LoVo (cell line): ENCODE measurements around the gene FBXL17.

ENCODE experiments used
- DNase-seq: peaks from one replicate; pipeline ENCODE4 v3.0.0-alpha.2; 2016; ENCODE audit warnings: low spot score

The FBXL17 gene

DNA sequence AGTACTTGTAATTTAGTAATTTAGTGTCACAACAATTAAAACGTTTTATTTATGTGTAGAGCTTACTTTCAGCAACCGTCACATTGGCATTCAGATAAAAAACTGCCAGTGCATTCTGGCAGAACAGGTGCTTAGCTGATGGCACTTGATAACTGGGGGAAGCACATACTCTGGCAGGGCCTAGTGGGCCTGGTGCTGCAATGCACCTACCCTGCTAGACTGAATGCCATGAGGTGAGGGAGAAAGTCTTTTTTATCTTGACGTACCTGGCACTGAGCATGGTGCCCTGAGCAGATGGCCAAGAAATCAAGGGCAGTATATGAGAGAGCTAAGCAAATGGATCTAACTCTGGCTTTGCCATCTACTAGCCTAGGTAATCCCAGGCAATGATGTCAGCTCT, 430.6 kb downstream of the FBXL17 start:
- DNase-seq = no peak

DNA sequence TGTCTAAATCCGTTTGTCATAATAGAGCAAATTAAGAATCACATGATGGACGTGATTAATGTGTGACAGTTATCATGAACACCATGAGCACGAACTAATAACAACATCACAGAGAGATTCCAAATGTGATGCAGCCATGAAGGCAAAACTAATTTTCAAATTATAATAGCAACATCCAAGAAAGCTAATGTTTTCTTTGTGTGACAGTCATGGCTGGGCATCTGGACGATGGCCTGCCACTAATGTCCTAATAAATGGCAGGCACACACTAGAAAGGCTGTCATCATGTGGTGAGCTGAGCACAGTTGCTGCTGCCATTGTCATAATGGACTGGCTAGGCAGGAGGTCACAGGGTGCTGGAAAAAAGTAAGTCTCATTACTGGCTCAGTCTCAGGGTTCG, 431.1 kb downstream of the FBXL17 start:
- no peak for DNase-seq

DNA sequence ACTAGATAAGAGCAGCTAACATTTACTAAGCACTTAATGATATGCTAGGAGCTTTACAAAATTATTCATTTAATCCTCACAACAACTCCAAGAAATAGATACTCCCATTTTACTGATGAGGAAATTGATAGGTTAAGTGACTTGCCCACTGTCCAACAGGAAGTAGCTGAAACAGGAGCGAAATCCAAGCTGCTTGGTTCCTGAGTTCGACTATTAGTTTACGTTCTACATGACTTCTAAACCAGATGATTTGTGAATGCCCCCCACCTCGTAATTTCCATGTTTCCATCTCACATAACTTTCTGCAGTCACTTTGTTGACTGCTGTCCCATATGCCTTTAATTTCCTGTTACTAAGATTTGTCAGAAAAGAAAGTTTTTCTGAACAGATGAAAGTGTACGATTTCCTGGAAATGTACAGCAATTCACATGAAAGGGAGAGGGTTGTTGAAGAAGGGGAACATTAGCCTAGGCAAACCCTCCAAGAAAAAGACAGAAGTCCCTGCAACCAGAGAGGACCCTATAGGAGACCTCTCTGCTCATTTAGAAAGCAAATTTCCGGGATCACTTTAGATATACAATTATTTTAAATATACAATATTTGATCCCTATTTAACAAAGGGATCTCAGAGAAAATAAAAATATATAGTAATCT, 432.1 kb downstream of the FBXL17 start:
- DNase-seq = no peak

DNA sequence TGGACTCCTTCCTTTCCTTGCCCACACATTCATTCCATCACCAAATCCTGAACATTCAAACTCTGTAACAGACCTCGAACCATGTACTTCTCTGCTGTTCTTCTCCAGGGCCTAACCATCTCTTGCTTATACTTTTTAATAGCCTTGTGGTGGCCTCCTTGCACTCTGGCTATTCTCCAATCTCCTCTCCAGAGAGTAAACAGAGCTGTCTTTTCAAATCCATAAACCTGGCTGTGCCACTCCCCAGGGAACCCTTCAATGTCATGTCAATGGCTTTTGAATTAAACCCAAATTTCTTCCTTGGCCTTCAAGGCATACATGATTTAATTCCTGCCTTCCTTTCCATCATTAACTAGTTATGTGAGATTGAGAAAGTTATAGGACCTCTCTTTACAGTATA, 433.5 kb downstream of the FBXL17 start:
- DNase-seq = no peak

DNA sequence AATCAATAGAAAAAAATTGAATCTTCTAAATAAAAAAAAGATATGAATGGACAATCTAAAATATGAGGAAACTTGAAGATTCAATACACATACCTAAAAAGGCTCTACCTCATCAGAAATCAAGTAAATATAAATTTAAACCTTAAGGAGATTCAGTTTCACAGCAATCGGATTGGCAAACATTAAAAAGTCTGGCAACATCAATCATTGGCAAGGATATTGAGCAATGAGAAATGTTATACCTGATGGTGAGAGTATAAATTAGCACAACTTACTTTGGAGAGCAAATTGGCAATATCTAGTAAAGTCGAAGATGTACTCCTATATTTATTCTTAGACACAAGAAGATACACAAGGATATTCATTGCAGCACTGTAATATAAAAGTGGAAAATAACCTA, 436.8 kb downstream of the FBXL17 start:
- no peak for DNase-seq

DNA sequence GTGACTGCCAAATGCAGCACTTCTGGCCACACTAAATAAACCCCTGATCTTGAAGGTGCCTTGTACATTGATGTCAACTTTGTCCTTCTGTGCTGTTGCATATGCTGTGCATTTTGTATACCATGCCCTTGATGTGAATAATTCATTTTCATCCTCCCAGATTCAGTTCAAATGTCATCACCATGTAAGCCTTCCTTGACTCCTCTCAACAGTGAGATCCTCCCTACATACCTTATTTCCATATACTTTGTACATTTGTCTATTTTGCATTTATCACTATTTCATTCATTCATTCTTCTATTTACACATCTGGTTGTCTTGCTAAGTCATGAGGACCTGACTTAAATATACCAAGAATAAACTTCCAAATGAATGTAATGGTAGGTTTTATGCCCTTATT, 438.0 kb downstream of the FBXL17 start:
- DNase-seq = no peak

DNA sequence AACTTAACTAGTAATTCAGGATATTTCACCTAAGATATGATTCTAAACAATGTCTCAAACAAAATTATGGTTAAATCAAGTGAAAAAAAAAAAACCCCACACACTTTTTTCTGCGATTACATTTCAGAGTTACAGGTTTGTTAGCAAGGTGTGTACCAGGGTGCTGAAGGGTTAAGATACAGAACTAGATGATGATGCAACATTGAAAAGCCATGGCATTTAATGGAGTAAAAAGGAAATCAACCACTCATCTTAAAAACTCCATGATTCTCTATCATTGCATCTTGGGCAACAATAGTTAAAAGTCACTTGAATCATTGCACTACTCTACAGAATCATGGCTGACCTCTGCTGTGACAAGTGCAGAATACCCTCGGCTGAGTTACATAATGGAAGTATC, 440.9 kb downstream of the FBXL17 start:
- DNase-seq = no peak

DNA sequence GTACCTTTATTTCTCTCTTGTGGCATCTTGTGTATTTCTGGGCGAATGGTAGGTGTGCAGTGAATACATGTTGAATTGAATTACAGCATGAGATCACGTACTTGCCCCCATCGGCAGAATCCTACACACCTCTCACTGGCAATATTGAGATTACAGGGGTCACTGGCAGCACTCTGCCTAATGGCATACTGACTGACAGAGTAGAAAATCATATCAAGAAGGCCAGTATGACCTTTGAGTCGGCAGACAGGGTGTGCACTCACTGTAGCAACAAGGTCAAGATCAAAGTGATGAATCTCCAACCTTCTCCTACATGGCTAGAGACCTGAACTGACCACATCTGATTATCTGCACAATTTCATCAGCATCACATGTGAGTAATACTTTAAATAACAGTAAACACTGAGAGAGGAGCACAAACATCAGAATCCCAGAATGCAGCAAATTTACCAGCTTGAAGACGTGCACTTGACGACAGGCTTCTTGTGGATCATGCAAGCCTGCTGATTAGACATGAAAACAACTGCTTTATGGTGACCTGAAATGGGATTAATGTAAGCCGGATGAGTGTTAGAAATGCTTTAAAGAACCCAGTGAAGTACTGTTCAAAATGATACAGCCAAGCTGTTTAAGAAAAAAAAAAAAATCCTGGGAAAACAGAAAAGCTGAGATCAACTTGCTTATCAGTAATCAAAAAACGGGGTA, 444.1 kb downstream of the FBXL17 start:
- no peak for DNase-seq

DNA sequence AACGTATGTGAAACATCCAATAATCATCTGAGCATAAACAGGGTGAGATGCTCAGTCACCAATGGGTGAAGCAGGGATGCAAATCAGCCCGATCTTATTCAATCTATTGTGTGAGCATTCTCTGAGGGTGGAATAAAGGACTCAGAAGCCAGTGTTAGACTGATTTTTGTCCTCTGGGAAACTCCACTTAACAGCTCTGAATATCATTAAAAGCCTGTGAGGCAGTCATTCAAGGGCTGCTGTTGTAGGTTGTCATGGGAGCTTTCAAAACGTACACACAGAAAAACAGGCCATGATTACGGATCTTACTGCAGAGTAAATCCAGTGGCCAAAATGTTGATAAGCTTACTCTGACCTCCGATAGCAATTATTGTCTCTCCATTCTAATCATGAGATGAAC, 444.7 kb downstream of the FBXL17 start:
- DNase-seq = no peak

DNA sequence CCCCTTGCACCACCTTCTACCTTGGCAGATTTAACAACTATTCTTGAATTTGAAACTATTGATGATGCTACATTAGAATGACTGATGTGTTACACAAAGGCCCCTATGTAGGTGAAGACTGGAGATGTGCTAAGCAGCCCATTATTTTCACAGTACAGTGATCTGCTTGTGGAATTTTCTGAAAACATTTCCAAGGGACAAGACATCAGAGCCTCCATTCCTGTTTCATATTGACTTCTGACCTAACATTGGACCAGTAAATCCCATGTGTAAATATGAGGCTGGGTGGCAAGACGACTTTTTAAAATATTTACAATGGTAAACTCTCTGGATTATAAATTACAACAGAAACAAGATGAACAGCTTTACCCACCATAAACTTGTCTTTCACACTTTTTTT, 445.4 kb downstream of the FBXL17 start:
- DNase-seq = no peak

DNA sequence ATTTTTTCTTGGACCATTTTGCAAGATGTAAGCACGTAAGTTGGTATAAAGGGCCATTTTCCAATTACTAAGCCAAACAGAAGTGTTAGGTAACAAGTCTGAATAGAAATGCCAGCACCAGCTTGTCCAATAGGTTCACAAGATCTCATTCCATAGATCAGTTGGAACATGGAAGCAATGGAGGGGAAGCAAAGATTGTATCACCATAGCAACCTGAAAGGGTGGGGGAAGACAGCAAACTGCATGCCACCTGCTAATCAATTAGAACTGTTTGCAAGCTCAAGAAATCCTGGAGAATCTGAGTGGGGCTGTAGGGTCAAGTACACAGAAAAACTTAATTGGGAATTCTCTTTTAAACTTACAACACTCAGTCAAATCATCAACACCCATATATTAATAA, 446.3 kb downstream of the FBXL17 start:
- no peak for DNase-seq

DNA sequence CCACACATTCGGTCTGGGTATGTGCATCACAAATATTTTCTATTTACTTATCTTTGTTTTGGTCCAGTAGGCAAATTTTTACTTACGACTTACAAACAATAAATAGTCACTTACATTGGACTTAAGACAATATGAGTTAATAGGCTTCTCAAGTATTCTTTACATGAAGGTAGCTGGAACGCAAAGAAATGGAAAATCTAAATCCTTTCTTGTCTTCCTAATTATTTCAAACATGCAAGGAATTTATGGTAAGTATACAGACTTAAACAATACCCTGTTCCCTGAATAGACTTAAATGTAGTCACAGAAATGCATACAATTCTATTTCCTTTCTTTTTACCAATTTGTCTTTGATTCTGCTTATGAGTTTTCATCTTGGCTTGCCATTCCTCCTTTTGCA, 448.6 kb downstream of the FBXL17 start:
- DNase-seq = no peak

DNA sequence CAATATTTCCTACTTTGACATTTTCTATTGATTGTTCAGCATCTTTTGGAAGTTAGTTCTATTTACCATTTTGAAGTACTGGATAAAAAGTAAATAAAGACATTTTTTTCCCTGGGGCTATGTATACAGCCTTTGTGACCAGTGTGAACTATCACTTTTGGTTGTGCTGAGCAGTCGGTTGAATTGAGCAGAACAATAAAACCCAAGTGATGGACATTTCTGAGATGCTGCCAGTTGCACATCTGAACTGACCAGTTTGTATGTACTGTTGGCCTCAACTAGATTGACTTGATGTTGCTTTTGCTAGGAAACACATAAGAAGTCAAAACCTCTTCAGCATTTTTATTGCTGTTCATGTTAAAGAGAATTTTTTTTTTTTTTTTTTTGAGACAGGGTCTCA, 451.0 kb downstream of the FBXL17 start:
- DNase-seq = no peak

DNA sequence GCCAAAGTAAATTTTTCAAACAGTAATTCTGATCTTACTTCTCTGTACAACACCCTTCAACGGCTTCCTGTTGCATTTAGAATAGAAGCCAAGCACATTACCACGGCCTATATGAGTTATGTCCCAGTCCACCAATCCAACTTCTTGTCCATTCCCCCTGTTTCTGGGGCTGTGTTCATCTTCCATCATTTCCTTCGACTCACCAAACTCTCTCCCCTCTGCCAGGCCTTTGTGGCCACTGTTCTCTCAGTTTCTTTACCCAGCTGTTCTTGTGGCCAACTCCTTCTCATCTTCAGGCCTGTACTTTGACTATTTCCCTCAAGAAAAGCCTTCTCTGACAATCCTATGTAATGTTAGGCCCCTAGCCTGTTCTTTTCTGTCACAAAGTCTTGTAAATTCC, 451.8 kb downstream of the FBXL17 start:
- DNase-seq = no peak

DNA sequence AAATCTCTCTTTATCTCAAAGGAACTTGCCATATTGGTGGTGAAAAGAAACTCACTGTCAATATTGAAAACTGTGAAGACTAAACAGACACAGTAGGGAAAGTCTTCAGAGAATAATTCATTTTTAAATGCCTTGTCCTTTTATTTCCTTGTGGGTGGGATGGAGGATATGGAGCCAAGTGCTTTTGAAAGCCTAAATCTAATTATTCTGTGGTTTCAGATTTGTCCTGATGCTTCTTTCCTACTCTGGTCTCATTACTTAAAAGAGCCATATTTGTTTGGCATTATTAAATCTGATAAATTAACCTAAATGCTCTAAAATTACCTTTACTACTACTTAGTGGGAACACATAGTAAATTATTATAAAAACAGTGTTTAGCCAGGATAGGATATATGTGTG, 452.8 kb downstream of the FBXL17 start:
- no peak for DNase-seq

DNA sequence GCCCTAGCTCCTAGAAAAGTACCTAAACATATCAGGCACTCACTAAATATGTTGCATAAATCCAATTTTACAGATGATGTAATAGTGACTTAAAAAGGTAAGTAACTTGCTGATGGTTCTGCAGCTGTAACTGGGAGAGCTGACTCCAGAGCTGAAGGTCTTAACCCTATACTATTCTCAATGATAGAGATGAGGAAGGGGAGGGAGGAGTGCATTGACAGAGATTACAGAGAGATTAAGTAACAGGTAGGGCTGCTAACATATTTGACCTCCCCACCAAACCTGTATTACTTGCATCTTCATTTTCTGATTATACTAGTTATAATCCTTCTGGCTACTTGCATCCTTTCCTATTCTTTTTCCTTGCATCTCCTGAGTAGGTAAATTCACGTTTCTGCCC, 455.8 kb downstream of the FBXL17 start:
- no peak for DNase-seq

DNA sequence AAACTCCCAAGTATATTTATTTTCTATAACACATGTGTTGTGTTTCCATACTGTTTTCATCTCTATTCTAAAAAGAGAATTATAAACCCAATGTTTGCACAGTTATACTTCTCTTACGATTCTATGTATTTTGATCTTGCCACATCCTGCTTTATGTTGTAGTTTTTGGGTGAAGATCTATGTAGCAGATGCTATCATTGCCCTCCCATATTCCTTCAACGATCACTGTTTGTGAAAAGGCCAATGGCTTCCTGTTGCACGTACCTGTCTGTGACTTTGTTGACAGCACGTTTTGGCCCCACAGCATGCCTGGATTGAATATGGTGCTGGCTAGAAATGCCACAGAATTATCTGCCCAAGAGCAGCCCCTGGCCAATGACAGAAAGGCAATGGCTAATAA, 456.7 kb downstream of the FBXL17 start:
- DNase-seq = no peak

DNA sequence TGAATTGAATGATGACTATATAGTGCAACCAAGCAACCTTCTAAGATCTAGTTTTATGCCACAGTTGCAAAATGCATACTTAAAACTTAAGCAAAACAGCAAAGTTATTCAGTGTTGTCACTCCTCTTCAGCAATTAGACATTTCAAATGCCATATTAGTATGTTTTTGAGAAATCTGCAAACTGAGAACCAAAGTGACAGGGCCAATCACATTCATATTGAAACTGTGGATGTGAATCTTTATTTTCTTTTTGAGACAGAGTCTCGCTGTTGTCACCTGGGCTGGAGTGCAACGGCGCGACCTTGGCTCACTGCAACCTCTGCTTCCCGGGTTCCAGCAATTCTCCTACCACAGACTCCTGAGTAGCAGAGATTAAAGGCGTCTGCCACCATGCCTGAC, 461.9 kb downstream of the FBXL17 start:
- no peak for DNase-seq

DNA sequence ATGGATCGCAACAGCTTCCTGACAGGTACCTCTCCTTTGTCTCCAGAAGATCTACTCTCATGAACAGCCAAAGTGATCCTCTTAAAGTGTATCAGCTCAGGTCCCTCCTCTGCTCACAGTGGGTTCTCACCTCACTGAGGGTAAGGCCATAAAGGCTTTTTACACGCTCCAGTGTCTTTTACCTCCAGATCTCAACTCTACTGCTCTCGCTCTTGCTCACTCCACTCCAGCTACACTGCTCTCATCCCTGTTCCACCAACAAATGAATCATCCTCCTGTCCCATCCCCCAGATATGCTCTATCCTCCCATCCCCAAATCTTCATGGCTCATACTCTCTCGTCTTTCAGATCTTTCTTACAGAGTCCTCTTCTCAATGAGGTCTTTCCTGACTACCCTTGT, 462.5 kb downstream of the FBXL17 start:
- no peak for DNase-seq

DNA sequence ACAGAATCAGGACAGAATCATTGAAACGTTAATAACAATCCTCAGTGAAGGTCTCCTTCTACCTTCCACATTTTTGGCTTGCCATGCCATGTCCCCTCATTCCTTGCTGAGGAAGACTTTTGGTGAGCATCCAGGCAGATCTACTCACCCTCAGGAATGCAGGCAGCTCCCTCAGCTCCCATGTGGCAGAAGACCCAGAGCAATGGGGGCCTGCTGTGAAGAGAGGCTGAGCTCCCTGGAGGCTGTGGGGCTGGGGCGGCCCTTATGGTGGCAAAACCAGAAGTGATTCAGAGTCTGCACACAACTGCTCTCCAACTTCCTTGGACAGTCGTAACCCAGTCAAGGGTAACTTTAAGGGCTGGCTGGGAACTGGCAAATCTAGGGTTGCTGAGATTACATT, 463.9 kb downstream of the FBXL17 start:
- no peak for DNase-seq

DNA sequence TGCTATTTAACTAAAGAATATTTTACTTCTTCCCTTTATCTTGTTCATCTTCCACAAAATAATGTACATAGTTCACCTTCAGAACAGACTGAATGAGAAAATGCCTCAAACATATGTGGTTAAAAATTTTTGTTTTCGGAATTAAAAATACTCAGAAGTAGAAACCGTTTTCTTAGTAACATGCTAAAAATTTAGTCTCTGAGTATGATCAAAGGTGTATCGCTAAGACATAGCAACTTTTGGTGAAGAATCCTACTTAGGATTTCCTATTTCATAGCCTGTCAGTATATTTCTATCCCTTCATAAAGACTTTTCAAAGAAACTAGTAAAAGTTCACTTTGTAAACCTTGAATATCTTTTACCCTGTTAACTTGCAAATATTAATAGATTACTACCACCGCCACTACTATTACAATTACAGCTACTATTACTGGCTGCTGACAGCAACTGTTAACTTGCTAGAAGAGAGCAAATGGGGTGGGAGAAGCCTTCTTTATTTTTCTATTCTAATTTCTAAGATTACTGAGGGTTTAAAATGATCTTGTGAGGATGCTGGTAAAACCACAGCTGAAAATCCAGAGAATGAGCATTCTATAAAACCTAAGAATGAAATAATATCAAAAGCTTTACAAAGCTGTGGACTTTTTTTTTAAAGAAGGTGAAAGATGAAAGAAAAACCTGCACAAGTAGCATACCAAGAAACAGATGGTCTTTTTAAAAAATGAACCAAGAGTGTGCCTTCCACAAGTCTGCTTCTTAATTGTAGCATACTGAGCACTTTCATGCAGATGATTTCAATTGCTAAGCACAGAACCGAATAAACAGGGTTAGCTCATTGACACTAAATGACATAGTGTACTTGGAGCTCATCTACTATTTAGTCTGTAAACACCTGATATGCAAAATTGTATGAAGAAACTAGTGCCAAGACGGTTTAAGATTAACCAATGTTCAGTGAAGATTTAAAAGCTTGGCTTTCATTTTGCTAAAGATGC, 464.9 kb downstream of the FBXL17 start:
- no peak for DNase-seq

DNA sequence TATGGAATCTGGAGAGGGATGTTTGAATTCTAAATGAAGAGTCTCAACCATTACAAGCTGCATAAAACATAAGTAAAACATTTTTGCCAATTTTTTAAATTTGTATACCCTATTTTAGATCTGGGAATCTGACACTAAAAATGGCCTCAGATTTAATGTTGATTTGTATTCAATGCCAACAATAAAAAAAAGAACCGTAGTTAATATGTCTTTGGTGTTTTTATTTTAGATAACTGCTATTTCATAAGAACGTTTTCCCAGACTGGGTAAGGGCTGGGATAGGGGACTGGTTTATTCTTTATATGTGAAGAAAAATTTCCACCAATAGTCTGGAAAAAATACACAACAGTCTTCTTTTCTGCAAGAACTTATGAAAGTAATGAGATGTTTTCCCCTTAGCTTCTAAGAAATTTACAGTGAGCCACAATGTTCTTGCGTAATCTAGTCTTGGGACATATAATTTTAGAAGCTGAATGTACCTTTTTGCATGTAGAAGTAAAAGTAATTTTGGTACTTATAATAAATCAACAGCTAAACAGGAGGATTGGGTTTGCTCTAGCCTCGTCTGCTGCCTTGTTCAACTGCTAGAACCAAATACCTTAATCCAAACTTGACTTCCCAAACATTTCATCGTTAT, 466.6 kb downstream of the FBXL17 start:
- no peak for DNase-seq

DNA sequence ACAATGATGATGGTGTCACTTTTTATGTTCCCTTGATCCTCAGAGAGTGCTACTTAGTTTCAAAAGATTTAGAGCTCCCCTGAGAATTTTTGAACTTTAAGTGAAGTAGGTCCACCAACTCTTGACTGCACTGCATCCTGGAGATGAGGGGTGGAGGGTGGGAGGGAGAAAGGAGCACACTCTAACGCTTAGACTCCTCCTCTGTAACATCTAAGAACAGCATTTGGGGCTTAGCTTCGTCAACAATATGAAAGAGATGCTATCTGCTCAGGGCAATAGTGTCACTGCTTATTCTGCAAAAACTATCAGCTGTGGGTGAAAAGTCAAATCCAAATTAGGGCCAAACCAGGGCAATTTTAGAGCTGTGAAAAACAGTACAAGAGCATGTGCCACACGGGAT, 468.4 kb downstream of the FBXL17 start:
- no peak for DNase-seq
